Ammon's horn (tissue), 1 donor: ENCODE results near the gene CPNE6.

Source experiments
- DNase-seq: peaks from one replicate; pipeline ENCODE4 v3.0.0-alpha.2; 2016; ENCODE audit warnings: low spot score

CPNE6 gene

GRCh38 chr14:24069411-24069735, 2.0 kb upstream of the CPNE6 start:
- DNase-seq = no peak

DNA sequence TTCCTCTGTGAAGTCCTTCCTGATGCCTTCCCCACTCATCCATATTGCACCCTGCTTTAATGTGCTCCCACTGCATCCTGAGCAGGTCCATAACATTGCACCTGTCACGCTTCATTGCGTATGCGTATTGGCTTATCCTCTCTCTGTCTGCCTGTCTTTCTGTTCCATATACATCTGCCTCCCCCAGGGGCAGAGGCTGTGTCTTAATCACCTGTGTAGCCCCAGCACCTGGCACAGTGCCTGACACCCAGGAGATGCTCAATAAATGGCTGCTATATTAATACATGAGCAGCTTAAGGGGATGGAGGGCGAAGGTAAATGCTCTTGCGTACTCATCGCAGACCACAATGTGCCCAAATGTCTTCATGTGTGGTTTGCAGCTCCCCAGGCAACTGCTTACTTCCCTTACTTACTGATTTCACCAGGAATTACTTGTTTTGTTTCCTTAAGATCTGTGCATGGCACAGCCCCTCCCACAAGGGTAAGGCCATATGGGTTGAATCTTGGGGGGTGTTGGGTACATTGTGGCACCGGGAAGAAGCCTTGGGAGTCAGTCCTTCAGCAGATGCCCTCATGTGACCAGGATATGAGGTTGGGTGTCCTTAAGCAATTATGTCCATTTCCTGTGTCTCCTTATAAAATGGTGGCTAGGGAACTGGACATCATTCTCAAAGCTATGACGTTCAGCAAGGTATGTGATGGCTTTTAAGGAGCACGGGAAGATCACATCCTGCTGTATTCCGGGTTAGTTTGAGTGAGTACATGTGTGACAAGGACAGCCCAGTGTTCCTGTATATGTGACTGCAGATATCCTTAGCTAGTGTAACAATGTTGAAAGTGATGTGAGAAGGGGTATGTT, 848 bp upstream of the CPNE6 start:
- DNase-seq = no peak

- peak; percentile 70 for DNase-seq
These were observed 571 bp downstream of the CPNE6 start for GRCh38 chr14:24071836-24072430.

DNA sequence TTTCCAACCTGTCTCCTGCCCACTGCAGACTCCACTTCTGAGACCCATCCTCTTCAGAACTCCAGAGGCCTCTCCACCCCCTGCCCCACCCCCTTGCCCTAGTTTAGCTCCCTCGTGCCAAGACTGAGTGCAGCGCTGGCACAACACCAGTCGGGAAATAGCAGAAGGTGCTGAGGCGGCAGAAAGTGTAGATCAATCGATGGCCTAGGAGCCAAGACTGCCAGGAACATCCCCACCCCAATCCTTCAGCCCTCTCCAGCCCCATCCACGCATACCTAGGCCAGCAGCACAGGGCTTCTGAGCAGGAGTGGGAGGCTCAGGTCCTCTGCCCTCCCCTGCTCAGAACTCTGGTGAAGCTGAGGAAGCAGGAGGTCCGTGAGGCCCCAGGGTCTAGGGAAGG, 1.1 kb downstream of the CPNE6 start:
- DNase-seq = peak; percentile 54

DNA sequence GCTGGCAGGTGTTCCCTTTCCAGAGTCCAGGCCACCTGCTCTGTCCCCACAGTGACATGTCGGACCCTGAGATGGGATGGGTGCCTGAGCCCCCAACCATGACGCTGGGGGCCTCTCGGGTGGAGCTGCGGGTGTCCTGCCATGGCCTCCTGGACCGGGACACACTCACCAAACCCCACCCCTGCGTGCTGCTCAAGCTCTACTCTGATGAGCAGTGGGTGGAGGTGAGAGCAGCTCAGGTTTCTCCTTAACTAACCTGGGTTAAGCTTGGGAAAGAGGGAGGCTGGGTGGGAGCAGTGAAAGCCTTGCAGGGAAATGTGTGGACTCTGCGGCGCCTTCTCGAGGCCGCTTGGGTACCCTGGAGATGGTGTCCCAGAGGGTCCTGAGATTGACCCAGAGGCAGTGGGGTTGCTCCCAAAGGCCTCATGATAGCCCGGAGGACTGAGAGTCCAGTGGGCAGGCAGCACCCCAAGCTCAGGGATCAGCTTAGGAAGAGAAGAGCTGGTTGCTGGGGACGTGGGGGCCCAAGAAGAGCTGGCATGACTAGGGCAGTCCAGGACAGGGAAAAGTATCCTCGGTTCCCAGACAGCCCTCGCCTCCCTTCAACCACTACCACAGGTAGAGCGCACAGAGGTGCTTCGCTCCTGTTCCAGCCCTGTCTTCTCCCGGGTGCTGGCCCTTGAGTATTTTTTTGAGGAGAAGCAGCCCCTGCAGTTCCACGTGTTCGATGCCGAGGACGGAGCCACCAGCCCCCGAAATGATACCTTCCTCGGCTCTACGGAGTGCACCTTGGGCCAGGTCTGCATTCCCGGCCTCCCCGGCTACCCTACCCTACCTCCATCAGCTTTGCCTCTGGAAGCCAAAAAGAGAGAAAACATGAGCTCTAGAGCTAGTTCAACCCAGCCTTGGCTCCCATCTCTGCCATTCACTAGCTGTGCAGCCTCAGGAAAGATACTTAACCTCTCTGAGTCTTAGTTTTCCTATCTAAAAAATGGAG, 1.8 kb downstream of the CPNE6 start:
- no peak for DNase-seq

- DNase-seq = no peak
These were observed 3.5 kb downstream of the CPNE6 start for GRCh38 chr14:24074625-24075484.

DNA sequence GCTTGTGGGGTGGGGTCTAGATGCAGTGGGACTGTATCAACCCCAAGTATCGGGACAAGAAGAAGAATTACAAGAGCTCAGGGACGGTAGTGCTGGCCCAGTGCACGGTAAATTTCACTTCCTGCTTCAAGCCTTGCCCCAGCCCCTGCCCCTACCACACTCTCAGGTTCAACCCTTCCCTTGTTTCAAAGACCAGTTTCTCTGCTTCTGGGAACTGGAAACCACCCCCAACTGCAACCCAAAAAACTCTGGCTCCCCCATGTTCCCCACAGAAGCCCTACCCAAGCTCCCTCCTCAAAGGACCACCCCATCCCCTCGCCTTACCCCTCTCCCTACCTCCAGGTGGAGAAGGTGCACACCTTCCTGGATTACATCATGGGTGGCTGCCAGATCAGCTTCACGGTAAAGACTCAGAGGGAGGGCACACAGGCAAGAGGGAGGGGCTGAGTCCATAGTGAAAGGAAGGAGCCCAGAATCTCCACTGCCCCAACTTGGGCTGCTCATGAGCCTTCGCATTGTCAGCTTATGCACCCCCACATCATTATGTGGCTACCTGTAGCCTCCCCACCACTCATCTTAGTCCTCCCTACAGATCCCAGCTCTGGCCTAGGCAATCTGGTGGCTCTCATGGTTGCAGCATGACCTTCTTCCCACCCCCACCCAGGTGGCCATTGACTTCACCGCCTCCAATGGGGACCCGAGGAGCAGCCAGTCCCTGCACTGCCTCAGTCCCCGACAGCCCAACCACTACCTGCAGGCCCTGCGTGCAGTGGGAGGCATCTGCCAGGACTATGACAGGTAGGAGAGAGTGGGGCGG, 4.3 kb downstream of the CPNE6 start:
- DNase-seq = no peak

GRCh38 chr14:24076302-24076601, 4.9 kb downstream of the CPNE6 start:
- no peak for DNase-seq

- DNase-seq = no peak
These were observed 5.7 kb downstream of the CPNE6 start for GRCh38 chr14:24077086-24077485.

DNA sequence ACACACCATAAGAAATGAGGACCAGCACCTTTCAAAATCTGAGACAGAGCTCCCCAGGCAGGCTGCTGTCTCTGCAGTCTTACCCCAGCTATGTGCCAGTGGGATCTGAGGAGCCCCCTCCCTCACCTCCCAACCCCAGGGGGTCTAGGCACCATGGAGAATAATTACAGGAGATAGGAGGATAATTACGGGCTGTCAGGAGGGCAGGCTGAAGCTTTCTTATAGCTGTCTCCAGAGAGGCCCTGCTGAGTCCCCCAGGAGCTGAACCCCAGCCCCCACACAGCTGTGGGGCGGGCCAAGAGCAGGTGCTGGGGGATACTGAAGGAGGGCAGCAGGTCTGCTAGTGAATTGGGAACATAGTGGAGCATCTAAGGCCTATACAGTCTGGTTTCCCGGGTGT, 6.8 kb downstream of the CPNE6 start:
- DNase-seq = no peak

DNA sequence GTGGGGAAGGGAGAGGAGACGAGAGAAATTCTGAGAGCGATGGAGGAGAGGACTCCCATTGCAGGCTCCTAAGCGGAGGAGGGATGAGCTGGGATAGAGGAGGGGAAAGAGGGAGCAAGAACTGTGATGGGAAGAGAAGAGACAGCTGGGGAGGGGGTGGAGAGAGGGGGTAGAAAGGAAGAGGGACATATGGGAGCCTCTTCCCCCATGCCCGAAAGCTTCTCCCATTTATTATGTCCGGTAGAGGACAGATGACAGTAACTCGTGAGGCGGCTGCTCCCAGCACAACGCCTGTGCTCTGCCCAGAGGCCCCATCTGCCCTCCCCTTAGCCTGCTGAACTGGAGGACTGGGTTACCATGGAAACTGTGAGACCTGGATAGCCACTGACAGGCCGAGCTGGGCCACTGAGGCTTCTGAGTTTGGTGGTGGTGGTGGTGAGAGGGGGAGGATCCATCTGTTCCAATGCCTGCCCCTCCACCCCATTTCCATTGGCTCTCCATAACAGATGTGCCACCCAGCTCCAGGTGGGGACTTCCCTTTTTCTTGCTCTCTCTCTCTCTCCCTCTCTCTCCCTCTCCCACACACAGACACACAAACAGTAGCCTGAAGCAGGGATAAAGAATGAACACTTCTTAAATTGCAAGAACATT, 8.3 kb downstream of the CPNE6 start:
- DNase-seq = peak; percentile 50

DNA sequence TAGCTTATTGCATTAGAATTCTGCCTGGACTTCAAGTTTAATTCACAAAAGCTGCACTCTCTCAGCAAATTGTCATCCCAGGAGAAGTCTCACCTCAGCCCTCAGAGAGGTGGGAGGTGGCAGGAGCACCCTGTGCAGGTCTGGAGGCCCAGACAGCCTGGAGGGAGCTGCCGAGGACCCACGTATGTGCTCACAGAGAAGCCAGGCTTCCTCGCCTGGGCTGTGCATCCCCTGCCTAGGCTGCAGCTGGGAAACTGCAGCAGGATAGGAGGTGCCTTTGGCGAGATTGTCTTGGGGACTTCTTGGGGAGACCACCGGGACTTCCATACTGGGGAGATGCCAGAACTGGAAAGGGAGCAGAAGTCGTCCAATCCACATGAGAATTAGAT, 8.8 kb downstream of the CPNE6 start:
- no peak for DNase-seq

DNA sequence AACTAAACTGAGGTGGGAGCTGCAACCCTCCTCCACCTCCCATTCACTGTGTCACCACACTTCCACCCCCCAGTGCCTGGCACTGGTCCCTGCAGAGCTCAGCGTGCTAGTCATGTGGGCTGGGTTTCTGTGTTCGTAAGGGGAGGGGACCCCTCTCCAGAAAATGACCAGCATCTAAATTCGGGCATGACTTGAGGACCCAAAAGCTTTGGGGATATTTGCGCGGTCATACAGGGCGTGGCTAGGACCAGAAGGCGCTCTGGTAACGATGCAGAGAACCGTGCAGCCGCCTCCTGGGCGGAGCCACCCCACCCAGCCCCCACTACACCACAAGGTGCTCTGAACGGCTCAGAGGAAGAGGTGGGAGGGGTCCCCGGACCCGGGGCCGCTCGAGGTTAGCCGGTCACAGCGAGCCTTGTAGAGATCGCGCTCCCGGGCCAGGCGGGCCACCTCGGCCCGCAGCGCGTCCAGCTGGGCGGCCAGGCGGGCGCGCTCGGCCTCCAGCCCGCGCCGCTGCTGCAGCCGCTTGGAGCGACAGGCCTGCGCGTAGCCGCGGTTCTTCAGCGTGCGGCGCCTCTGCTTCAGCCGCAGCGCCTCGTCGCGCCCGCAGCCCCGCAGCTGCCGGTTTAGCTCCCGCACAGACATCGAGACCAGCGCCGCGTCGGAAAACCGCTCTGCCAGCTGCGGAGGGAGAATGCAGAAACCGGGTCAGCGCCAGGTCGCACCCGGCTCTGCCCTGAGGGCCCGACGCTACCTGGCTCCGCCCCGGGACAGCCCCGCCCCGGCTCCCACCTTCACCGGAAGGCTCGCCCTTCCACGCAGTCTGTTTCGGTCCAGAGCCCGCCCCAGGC, 9.8 kb downstream of the CPNE6 start:
- DNase-seq = peak; percentile 67

DNA sequence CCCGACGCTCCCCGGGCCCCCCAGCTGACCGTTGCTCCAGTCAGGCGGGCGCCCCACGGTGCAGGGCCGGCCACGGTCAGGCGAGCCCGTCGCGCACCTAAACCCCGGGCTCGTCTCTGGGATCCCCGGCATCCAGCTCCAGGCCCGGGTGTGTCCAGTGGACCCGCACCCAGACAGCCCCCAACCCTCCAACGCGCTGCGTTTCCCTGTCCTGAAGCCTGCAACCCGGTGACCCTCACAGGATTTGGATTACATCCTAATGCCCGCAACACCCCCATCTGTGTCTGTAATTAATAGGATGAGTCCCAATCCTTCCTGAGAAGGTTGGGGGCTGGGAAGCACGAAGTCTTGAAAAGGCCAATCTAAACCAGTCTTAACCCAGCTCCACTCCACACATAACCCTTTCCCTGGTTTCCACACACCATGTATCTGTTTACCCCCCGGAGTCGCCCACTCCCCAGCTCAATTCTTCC, 10.4 kb downstream of the CPNE6 start:
- no peak for DNase-seq

DNA sequence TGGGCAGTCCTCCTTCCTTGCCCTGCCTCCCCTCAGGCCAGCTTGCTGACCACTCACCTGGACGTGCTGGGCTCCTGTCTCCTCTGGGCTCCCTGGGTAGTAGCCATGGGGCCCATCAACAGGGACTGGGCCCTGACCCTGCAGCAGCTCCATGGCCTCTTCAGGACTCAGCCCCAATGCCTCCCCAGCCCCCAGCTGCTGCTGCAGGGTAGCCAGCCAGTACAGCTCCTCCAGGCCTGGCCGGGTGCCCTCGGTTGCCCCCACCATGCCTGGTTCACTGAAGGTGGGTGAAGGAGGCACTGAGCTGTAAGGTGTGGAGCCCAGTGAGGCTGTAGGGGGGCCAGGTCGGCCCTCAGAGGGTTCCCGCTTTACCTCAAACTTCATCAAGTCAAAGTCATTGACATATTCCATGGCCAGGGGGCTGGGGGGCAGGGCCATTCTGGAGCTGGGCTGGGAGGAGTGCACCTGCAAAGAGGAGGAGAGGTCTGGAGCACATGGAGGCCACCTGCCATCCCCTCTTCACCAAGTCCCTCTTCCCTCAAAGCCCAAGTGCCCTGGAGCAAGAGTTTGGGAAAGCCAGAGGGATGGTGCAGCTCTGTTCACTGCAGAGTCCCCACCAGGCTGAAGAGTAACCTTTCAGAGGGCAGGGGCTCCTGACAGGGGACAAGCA, 11.2 kb downstream of the CPNE6 start:
- DNase-seq = no peak

- no peak for DNase-seq
These were observed 12.1 kb downstream of the CPNE6 start for GRCh38 chr14:24083462-24083861.

- no peak for DNase-seq
These were observed 13.1 kb downstream of the CPNE6 start for GRCh38 chr14:24084440-24084839.

DNA sequence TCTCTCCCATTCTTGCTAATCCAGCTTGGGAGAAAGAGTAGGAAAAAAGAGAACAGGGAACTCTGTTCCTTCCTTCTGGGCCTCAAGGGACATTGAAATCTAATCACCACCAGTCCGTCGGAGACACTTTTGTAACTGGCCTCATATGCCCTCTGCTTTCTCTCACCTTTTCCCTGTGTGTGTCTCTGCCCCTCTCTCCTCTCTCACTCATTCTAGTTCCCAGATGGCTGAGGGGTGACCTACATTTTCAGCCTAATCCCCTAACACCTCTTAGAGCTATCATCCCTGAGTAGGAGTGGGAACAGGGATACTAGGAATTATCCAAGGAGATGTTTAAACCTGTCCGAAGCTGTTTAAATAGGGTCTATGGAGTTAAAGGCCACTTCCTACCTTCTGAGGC, 13.9 kb downstream of the CPNE6 start:
- no peak for DNase-seq
